Liver (tissue), 9 donors: ENCODE results near the gene ACER2. TPM values are rescaled to one million over a fixed set of nuclear protein-coding genes. Genes with fewer than 3 reads are reported as not detected.
A peak's percentile ranks its signal among the peaks of the same experiment; 100 is the strongest.

Source experiments
- DNase-seq: peaks from one replicate; pipeline ENCODE4 v3.0.0-alpha.2; 2017; ENCODE audit warnings: low spot score
- H3K27ac ChIP-seq, 2 donors: one replicate each; pipeline ENCODE4 v1.7.0; 2013; ENCODE audit warnings: inconsistent platforms in 2 of 2, low read length in 2 of 2, control low read depth in 1 of 2, low read depth in 1 of 2, mild to moderate bottlenecking in 1 of 2
- H3K27me3 ChIP-seq, 4 donors: one replicate each; pipeline versions ENCODE4 v1.6.1 to v1.7.0; 2013; ENCODE audit warnings: low read length in 3 of 4, inconsistent platforms in 1 of 4, mild to moderate bottlenecking in 1 of 4, moderate library complexity in 1 of 4; ENCODE audit not compliant: control insufficient read depth in 4 of 4, insufficient read depth in 4 of 4
- H3K36me3 ChIP-seq, 4 donors: one replicate each; pipeline versions ENCODE4 v1.6.1 to v1.7.0; 2013; ENCODE audit warnings: low read length in 3 of 4, mild to moderate bottlenecking in 3 of 4, low read depth in 1 of 4, moderate library complexity in 1 of 4; ENCODE audit not compliant: control insufficient read depth in 4 of 4, insufficient read depth in 3 of 4
- H3K4me1 ChIP-seq, 4 donors: one replicate each; pipeline versions ENCODE4 v1.6.1 to v1.7.0; 2013; ENCODE audit warnings: low read length in 3 of 4, mild to moderate bottlenecking in 3 of 4, moderate library complexity in 1 of 4; ENCODE audit not compliant: control insufficient read depth in 4 of 4, insufficient read depth in 4 of 4
- H3K4me3 ChIP-seq, 3 donors: one replicate each; pipeline versions ENCODE4 v1.6.1 to v1.7.0; 2013; ENCODE audit warnings: low read length in 3 of 3, control low read depth in 1 of 3, low read depth in 1 of 3, mild to moderate bottlenecking in 1 of 3
- H3K9ac ChIP-seq, 2 donors: one replicate each; pipeline ENCODE4 v1.7.0; 2013; ENCODE audit warnings: low read length in 2 of 2, mild to moderate bottlenecking in 2 of 2, moderate library complexity in 2 of 2, control low read depth in 1 of 2, low read depth in 1 of 2
- H3K9me3 ChIP-seq, 4 donors: one replicate each; pipeline versions ENCODE4 v1.6.1 to v1.7.0; 2013; ENCODE audit warnings: low read length in 3 of 4; ENCODE audit not compliant: control insufficient read depth in 4 of 4
- CTCF ChIP-seq: fragments of 150-350 bp; IDR thresholded peaks from 2 replicates; pipeline ENCODE4 v1.5.1; 2017; ENCODE audit warnings: improper control_type of control experiment, low read depth, low read length; ENCODE audit not compliant: missing input control
- EGR1 ChIP-seq, 2 donors: IDR thresholded peaks; 2 replicates each; pipeline ENCODE4 v1.6.1; 2016 to 2018; ENCODE audit warnings: antibody characterized with exemption in 2 of 2, low read depth in 2 of 2
- FOXA2 ChIP-seq: IDR thresholded peaks from 2 replicates; pipeline ENCODE4 v1.6.1; 2016; ENCODE audit warnings: antibody characterized with exemption
- GABPA ChIP-seq, 2 donors: IDR thresholded peaks in 1 of 2; conservative IDR thresholded peaks in 1 of 2; 2 replicates each; pipeline ENCODE4 v1.6.1; 2016; ENCODE audit warnings: antibody characterized with exemption in 2 of 2, mild to moderate bottlenecking in 1 of 2, moderate library complexity in 1 of 2
- HNF4A ChIP-seq, 2 donors: conservative IDR thresholded peaks; 2 replicates each; pipeline ENCODE4 v1.6.1; 2016; ENCODE audit warnings: antibody characterized with exemption in 2 of 2, mild to moderate bottlenecking in 2 of 2
- JUND ChIP-seq, 2 donors: IDR thresholded peaks; 2 replicates each; pipeline ENCODE4 v1.6.1; 2016; ENCODE audit warnings: antibody characterized with exemption in 2 of 2
- NR2F2 ChIP-seq: IDR thresholded peaks from 2 replicates; pipeline ENCODE4 v1.6.1; 2016; ENCODE audit warnings: antibody characterized with exemption
- RAD21 ChIP-seq, 2 donors: IDR thresholded peaks; 2 replicates each; pipeline ENCODE4 v1.6.1; 2016; ENCODE audit warnings: antibody characterized with exemption in 2 of 2, mild to moderate bottlenecking in 2 of 2
- REST ChIP-seq: IDR thresholded peaks from 2 replicates; pipeline ENCODE4 v1.6.1; 2016; ENCODE audit warnings: antibody characterized with exemption, mild to moderate bottlenecking
- SP1 ChIP-seq: IDR thresholded peaks from 2 replicates; pipeline ENCODE4 v1.6.1; 2018; ENCODE audit warnings: antibody characterized with exemption, mild to moderate bottlenecking
- WGBS: extraction: QIAGEN DNeasy Blood & Tissue Kit; methylation state at CpG from one replicate; pipeline ENCODE4 v1.1.7; 2013; 5-methylcytosine and 5-hydroxymethylcytosine counted together
- polyA plus RNA-seq, 2 donors: library from polyadenylated mRNA; stranded (reverse) in 1 of 2; unstranded in 1 of 2; fragments of 200-250 nt in 1 of 2; fragments of >200 nt in 1 of 2; fragmentation: Nextera tagmentation in 1 of 2; extraction: Ambion mirVana in 1 of 2; gene quantifications; one replicate each; pipeline versions ENCODE4 v1.2.1 to v1.2.3, GENCODE V29; 2013 to 2015
- total RNA-seq, 2 donors: library from RNA; depleted of rRNA; stranded (reverse); fragments of >200 nt; gene quantifications; one replicate each; pipeline ENCODE4 v1.2.3, GENCODE V29; 2014
- TF ChIP-seq, protein P1 (sequence below): IDR thresholded peaks from 2 replicates; pipeline ENCODE4 v1.6.1; 2016; ENCODE audit warnings: antibody characterized with exemption
- TF ChIP-seq, protein P2 (sequence below): IDR thresholded peaks from 2 replicates; pipeline ENCODE4 v1.6.1; 2016; ENCODE audit warnings: antibody characterized with exemption
- donor health status: healthy.
- donor health status: healthy.
- donor health status: healthy.
- donor health status: healthy.
- donor health status: healthy.

Gene ACER2
- total and polyA plus RNA-seq, 4 donors: 0.47 to 4.0 (median 1.9) TPM

GRCh38 chr9:19385786-19386501 is 22.9 kb upstream of the ACER2 start:
- H3K27ac ChIP-seq: peak overlapping the region in 1 of 2 donors; percentile 31
- H3K9me3 ChIP-seq: no peaks in the 10 kb centered on the region
- no peak overlapping the region for H3K9ac ChIP-seq
- H3K36me3 ChIP-seq: no peaks in the 10 kb centered on the region
- TF ChIP-seq CTCF: no peak
- TF ChIP-seq GABPA (IDR thresholded peaks at IDR 0.05 in 1 of 2, conservative IDR thresholded peaks at IDR 0.05 in 1 of 2): no peak
- no peak for TF ChIP-seq RAD21 (IDR thresholded peaks at IDR 0.05)
- no peak for DNase-seq
- H3K4me3 ChIP-seq: no peak overlapping the region
- H3K4me1 ChIP-seq: peaks cover 0 to 3% (median 0%) of the 10 kb centered on the region in 4 donors
- no peaks in the 10 kb centered on the region for H3K27me3 ChIP-seq
- 93% methylated on average over 6 of the region's 6 CpGs for WGBS

- no peak overlapping the region for H3K9ac ChIP-seq
- TF ChIP-seq HNF4A (conservative IDR thresholded peaks at IDR 0.05): no peak
- TF ChIP-seq GABPA (IDR thresholded peaks at IDR 0.05 in 1 of 2, conservative IDR thresholded peaks at IDR 0.05 in 1 of 2): no peak
- TF ChIP-seq, protein P1, sequence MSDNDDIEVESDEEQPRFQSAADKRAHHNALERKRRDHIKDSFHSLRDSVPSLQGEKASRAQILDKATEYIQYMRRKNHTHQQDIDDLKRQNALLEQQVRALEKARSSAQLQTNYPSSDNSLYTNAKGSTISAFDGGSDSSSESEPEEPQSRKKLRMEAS: no peak
- TF ChIP-seq EGR1 (IDR thresholded peaks at IDR 0.05; ENCODE audit: low read depth in 2 of 2): no peak
- no peak for TF ChIP-seq JUND (IDR thresholded peaks at IDR 0.05)
- TF ChIP-seq FOXA2: no peak
- TF ChIP-seq SP1: no peak
- no peak for TF ChIP-seq NR2F2
- TF ChIP-seq, protein P2, sequence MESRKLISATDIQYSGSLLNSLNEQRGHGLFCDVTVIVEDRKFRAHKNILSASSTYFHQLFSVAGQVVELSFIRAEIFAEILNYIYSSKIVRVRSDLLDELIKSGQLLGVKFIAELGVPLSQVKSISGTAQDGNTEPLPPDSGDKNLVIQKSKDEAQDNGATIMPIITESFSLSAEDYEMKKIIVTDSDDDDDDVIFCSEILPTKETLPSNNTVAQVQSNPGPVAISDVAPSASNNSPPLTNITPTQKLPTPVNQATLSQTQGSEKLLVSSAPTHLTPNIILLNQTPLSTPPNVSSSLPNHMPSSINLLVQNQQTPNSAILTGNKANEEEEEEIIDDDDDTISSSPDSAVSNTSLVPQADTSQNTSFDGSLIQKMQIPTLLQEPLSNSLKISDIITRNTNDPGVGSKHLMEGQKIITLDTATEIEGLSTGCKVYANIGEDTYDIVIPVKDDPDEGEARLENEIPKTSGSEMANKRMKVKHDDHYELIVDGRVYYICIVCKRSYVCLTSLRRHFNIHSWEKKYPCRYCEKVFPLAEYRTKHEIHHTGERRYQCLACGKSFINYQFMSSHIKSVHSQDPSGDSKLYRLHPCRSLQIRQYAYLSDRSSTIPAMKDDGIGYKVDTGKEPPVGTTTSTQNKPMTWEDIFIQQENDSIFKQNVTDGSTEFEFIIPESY: no peak
- TF ChIP-seq REST: no peak
- no peaks in the 10 kb centered on the region for H3K36me3 ChIP-seq
- 74% methylated on average over 2 of the region's 2 CpGs for WGBS
- H3K4me3 ChIP-seq: no peak overlapping the region
- DNase-seq: no peak
- H3K27ac ChIP-seq: peak overlapping the region in 1 of 2 donors; percentile 31
- H3K27me3 ChIP-seq: no peaks in the 10 kb centered on the region
- H3K4me1 ChIP-seq: no peaks in the 10 kb centered on the region
- H3K9me3 ChIP-seq: no peaks in the 10 kb centered on the region
Observed at GRCh38 chr9:19386502-19387044, 22.2 kb upstream of the ACER2 start.
